HepG2 (cell line): Measurements from ENCODE around the gene TCF23. TPM values are rescaled to one million over a fixed set of nuclear protein-coding genes. Genes with fewer than 3 reads are reported as not detected.
A peak's percentile ranks its signal among the peaks of the same experiment; 100 is the strongest.

Experiments used
- CHD4 ChIP-seq: fragments of 200-600 bp; sonication (generic); IDR thresholded peaks from 2 replicates; pipeline ENCODE4 v1.7.0; 2017; ENCODE audit warnings: mild to moderate bottlenecking, low read length, borderline replicate concordance
- MED8 ChIP-seq: sonication (generic); formaldehyde crosslinking; IDR thresholded peaks from 2 replicates; pipeline ENCODE4 v1.8.1; 2023; ENCODE audit warnings: mild to moderate bottlenecking, missing genetic modification reagents; ENCODE audit not compliant: insufficient replicate concordance
- MTF1 ChIP-seq: sonication (generic); formaldehyde crosslinking; IDR thresholded peaks from 2 replicates; pipeline ENCODE4 v1.5.0; 2020; ENCODE audit warnings: missing genetic modification reagents
- MXD4 ChIP-seq: IDR thresholded peaks from 2 replicates; pipeline ENCODE4 v1.6.1; 2016; ENCODE audit warnings: mild to moderate bottlenecking, missing biosample characterization, missing genetic modification reagents
- XRCC5 ChIP-seq: fragments of 200-400 bp; formaldehyde crosslinking; optimal IDR thresholded peaks from 2 replicates; pipeline ENCODE3; 2017; ENCODE audit warnings: mild to moderate bottlenecking, low read length
- ZBTB7B ChIP-seq: sonication (generic); formaldehyde crosslinking; IDR thresholded peaks from 2 replicates; pipeline ENCODE4 v1.4.0; 2020; ENCODE audit warnings: missing genetic modification reagents
- ZBTB8A ChIP-seq: sonication (generic); formaldehyde crosslinking; IDR thresholded peaks from 2 replicates; pipeline ENCODE4 v1.4.0; 2020; ENCODE audit warnings: mild to moderate bottlenecking, low read depth, missing genetic modification reagents, borderline replicate concordance
- ZNF33A ChIP-seq: sonication (generic); formaldehyde crosslinking; IDR thresholded peaks from 2 replicates; pipeline ENCODE4 v1.5.1; 2020; ENCODE audit warnings: missing genetic modification reagents, mild to moderate bottlenecking, moderate library complexity, borderline replicate concordance
- ZNF552 ChIP-seq: sonication (generic); formaldehyde crosslinking; IDR thresholded peaks from 2 replicates; pipeline ENCODE4 v1.9.0; 2022; ENCODE audit warnings: missing genetic modification reagents, mild to moderate bottlenecking, borderline replicate concordance
- ZNF556 ChIP-seq: sonication (generic); formaldehyde crosslinking; IDR thresholded peaks from 2 replicates; pipeline ENCODE4 v1.4.0; 2020; ENCODE audit warnings: mild to moderate bottlenecking, missing genetic modification reagents, borderline replicate concordance
- ZZZ3 ChIP-seq: sonication (generic); formaldehyde crosslinking; IDR thresholded peaks from 2 replicates; pipeline ENCODE4 v1.4.0; 2020; ENCODE audit warnings: missing genetic modification reagents, mild to moderate bottlenecking, borderline replicate concordance
- polyA plus RNA-seq, 8 experiments: library from polyadenylated mRNA; depleted of rRNA in 3 of 8; stranded (reverse) in 7 of 8; unstranded in 1 of 8; fragments of >200 nt; fragmentation: Illumina TruSeq in 4 of 8; extraction: Trizol in 4 of 8; gene quantifications; 2 replicates each; pipeline versions ENCODE4 v1.2.1 to v1.2.3, GENCODE V29; 2011 to 2016; ENCODE audit warnings: low read depth in 4 of 8, missing spikeins in 1 of 8, mixed read lengths in 1 of 8; ENCODE audit not compliant: insufficient read depth in 1 of 8
- total RNA-seq, 5 experiments: library from RNA; depleted of rRNA; stranded (reverse); fragments of >200 nt; fragmentation: Illumina TruSeq; extraction: Trizol; gene quantifications; 2 replicates each; pipeline ENCODE4 v1.2.3, GENCODE V29; 2016; ENCODE audit warnings: low read depth in 1 of 5
- TF ChIP-seq, protein P1 (sequence below): sonication (generic); formaldehyde crosslinking; IDR thresholded peaks from 2 replicates; pipeline ENCODE4 v1.9.0; 2022; ENCODE audit warnings: missing genetic modification reagents, mild to moderate bottlenecking, borderline replicate concordance
- TF ChIP-seq, protein P2 (sequence below): sonication (generic); formaldehyde crosslinking; IDR thresholded peaks from 2 replicates; pipeline ENCODE4 v1.4.0; 2020; ENCODE audit warnings: missing genetic modification reagents
- TF ChIP-seq, protein P3 (sequence below): sonication (generic); formaldehyde crosslinking; IDR thresholded peaks from 2 replicates; pipeline ENCODE4 v1.4.0; 2020; ENCODE audit warnings: missing genetic modification reagents
- TF ChIP-seq, protein P4 (sequence below), 2 experiments: sonication (generic) in 1 of 2; formaldehyde crosslinking in 1 of 2; IDR thresholded peaks; 2 replicates each; pipeline versions ENCODE4 v1.5.1 to v1.6.1; 2011 to 2020; ENCODE audit warnings: borderline replicate concordance in 1 of 2, low read depth in 1 of 2, low read length in 1 of 2, mild to moderate bottlenecking in 1 of 2, missing genetic modification reagents in 1 of 2, moderate library complexity in 1 of 2
- TF ChIP-seq, protein P5 (sequence below): IDR thresholded peaks from 2 replicates; pipeline ENCODE4 v1.6.1; 2016; ENCODE audit warnings: mild to moderate bottlenecking

The TCF23 gene
- total and polyA plus RNA-seq, 2 of the 13 experiments (the other 11 are each of a cell fraction or from before 2014, with no cell fraction given): 0.02 to 1.4 TPM

DNA sequence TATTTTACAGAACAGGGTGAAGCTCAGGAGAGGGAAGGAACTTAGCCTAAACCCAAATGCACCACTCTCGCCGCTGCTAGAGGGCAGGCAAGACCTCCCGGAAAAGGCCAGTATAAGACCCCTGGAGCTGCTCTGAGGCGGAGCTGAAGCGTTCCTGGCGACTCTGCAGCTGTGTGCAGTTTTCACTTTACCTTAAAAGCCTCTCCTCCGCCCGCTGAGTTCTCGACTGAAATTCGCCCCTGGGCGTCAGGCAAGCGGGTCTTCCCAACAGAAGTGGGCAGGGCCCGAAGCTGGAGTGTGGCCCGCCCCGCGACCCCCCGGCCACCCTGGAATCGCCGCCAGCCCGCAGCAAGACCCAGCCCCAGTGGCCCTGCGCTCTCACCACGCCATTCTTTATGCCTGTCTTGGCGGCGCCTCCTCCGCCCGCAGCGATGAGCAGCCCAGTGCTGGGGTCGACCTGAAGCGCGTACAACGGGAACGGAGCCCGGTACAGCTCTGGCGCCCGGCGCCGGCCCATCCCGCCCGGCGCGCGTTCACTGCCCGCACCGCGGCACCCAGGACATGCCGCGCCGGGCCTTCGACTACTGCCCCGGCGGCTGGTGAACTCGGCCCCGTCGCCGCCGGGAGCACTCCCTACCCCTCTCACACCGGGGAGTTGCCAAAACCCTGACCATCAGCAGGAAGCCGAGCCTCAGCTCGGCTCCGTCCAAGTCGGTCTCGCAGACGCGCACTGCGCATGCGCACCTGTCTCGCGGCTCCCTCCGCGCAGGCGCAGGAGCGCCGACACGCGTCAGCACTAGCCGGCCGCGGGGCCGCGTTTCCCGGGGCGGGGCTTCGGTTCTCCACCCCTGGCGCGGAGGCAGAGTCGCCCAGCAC lies 14.7 kb upstream of the TCF23 start, which contains the start of gene PREB (continued):
- TF ChIP-seq, protein P1, sequence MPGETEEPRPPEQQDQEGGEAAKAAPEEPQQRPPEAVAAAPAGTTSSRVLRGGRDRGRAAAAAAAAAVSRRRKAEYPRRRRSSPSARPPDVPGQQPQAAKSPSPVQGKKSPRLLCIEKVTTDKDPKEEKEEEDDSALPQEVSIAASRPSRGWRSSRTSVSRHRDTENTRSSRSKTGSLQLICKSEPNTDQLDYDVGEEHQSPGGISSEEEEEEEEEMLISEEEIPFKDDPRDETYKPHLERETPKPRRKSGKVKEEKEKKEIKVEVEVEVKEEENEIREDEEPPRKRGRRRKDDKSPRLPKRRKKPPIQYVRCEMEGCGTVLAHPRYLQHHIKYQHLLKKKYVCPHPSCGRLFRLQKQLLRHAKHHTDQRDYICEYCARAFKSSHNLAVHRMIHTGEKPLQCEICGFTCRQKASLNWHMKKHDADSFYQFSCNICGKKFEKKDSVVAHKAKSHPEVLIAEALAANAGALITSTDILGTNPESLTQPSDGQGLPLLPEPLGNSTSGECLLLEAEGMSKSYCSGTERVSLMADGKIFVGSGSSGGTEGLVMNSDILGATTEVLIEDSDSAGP (CRISPR knock-in tag): peak; percentile 69; the same call in 1 of the 2 replicates
- TF ChIP-seq MTF1 (CRISPR knock-in tag): no peak
- TF ChIP-seq ZNF552 (CRISPR knock-in tag): peak; percentile 69; the same call in 1 of the 2 replicates
- TF ChIP-seq XRCC5: peak; percentile 42
- no peak for TF ChIP-seq ZBTB8A (CRISPR knock-in tag)
- TF ChIP-seq MXD4: peak; percentile 67; the same call in 1 of the 2 replicates
- 0 out of 2 replicates have a peak, but pooled peaks have one; percentile 10 for TF ChIP-seq CHD4
- TF ChIP-seq, protein P2, sequence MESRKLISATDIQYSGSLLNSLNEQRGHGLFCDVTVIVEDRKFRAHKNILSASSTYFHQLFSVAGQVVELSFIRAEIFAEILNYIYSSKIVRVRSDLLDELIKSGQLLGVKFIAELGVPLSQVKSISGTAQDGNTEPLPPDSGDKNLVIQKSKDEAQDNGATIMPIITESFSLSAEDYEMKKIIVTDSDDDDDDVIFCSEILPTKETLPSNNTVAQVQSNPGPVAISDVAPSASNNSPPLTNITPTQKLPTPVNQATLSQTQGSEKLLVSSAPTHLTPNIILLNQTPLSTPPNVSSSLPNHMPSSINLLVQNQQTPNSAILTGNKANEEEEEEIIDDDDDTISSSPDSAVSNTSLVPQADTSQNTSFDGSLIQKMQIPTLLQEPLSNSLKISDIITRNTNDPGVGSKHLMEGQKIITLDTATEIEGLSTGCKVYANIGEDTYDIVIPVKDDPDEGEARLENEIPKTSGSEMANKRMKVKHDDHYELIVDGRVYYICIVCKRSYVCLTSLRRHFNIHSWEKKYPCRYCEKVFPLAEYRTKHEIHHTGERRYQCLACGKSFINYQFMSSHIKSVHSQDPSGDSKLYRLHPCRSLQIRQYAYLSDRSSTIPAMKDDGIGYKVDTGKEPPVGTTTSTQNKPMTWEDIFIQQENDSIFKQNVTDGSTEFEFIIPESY (CRISPR knock-in tag): no peak
- no peak; the same call in 1 of the 2 replicates for TF ChIP-seq ZZZ3 (CRISPR knock-in tag)
- TF ChIP-seq, protein P3, sequence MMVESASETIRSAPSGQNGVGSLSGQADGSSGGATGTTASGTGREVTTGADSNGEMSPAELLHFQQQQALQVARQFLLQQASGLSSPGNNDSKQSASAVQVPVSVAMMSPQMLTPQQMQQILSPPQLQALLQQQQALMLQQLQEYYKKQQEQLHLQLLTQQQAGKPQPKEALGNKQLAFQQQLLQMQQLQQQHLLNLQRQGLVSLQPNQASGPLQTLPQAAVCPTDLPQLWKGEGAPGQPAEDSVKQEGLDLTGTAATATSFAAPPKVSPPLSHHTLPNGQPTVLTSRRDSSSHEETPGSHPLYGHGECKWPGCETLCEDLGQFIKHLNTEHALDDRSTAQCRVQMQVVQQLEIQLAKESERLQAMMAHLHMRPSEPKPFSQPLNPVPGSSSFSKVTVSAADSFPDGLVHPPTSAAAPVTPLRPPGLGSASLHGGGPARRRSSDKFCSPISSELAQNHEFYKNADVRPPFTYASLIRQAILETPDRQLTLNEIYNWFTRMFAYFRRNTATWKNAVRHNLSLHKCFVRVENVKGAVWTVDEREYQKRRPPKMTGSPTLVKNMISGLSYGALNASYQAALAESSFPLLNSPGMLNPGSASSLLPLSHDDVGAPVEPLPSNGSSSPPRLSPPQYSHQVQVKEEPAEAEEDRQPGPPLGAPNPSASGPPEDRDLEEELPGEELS (CRISPR knock-in tag): no peak; the same call in 1 of the 2 replicates
- no peak for TF ChIP-seq ZNF33A (CRISPR knock-in tag)
- TF ChIP-seq ZNF556: peak; percentile 74; the same call in 1 of the 2 replicates
- TF ChIP-seq, protein P4, sequence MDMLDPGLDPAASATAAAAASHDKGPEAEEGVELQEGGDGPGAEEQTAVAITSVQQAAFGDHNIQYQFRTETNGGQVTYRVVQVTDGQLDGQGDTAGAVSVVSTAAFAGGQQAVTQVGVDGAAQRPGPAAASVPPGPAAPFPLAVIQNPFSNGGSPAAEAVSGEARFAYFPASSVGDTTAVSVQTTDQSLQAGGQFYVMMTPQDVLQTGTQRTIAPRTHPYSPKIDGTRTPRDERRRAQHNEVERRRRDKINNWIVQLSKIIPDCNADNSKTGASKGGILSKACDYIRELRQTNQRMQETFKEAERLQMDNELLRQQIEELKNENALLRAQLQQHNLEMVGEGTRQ (IDR thresholded peaks at IDR 0.05; ENCODE audit: low read depth, low read length): no peak; the same call in 1 of the 2 replicates
- TF ChIP-seq, protein P4 (CRISPR knock-in tag; IDR thresholded peaks at IDR 0.05; ENCODE audit: borderline replicate concordance): no peak
- TF ChIP-seq, protein P5, sequence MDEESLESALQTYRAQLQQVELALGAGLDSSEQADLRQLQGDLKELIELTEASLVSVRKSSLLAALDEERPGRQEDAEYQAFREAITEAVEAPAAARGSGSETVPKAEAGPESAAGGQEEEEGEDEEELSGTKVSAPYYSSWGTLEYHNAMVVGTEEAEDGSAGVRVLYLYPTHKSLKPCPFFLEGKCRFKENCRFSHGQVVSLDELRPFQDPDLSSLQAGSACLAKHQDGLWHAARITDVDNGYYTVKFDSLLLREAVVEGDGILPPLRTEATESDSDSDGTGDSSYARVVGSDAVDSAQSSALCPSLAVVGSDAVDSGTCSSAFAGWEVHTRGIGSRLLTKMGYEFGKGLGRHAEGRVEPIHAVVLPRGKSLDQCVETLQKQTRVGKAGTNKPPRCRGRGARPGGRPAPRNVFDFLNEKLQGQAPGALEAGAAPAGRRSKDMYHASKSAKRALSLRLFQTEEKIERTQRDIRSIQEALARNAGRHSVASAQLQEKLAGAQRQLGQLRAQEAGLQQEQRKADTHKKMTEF: peak; percentile 72; the same call in 1 of the 2 replicates
- TF ChIP-seq ZBTB7B (CRISPR knock-in tag): peak; percentile 25; the same call in 1 of the 2 replicates
- peak; percentile 76 for TF ChIP-seq MED8
